CD4-positive, alpha-beta T cell treated with Interleukin-1 beta for 1 hour (primary cell): Measurements from ENCODE around the gene ACLY.

Experiments used
- DNase-seq, 2 donors: peaks; one replicate each; pipeline ENCODE4 v3.0.0-alpha.2; 2020 to 2022

ACLY gene

GRCh38 chr17:41823580-41823979 is 95.2 kb downstream of the ACLY start:
- no peak for DNase-seq

DNA sequence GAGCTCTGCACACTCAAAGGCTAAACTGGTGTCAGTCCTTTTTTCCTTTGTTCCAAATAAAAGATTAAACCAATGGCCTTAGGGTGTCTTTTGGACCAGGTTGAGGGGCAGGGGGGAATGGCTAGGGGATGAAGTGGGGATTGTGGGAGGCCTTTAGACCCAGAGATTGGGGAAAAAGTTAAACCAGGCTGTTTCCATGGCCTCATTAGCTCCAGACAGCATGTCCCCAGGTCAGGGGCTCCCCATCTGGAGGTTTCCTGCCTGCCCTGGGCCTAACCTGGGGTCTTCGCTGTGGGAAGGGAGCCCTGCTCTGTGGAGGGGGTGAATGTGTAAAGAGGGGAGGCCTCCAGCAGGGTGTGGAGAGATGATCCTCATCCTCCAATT is 95.6 kb downstream of the ACLY start:
- no peak for DNase-seq

DNA sequence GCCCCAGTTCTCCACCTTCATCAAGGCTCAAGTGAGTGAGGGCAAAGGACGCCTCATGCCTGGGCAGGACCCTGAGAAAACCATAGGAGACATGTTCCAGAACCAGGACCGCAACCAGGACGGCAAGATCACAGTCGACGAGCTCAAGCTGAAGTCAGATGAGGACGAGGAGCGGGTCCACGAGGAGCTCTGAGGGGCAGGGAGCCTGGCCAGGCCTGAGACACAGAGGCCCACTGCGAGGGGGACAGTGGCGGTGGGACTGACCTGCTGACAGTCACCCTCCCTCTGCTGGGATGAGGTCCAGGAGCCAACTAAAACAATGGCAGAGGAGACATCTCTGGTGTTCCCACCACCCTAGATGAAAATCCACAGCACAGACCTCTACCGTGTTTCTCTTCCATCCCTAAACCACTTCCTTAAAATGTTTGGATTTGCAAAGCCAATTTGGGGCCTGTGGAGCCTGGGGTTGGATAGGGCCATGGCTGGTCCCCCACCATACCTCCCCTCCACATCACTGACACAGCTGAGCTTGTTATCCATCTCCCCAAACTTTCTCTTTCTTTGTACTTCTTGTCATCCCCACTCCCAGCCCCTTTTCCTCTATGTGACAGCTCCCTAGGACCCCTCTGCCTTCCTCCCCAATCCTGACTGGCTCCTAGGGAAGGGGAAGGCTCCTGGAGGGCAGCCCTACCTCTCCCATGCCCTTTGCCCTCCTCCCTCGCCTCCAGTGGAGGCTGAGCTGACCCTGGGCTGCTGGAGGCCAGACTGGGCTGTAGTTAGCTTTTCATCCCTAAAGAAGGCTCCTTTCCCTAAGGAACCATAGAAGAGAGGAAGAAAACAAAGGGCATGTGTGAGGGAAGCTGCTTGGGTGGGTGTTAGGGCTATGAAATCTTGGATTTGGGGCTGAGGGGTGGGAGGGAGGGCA is 96.3 kb downstream of the ACLY start:
- no peak for DNase-seq

- no peak for DNase-seq
Observed at GRCh38 chr17:41821776-41822175, 97.0 kb downstream of the ACLY start.

DNA sequence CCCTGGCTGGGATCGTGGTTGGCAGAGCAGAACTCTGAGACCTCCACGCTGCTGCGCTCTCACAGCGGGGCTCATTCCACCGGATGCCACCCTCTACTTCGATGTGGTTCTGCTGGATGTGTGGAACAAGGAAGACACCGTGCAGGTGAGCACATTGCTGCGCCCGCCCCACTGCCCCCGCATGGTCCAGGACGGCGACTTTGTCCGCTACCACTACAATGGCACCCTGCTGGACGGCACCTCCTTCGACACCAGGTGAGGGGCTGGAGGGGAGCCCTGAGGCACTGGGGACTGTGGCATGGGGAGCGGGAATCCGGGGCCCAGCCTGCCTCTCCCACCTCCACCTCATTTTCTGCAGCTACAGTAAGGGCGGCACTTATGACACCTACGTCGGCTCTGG is 100.7 kb downstream of the ACLY start:
- no peak for DNase-seq
